ENCODE measurements around the gene FOXP1. TPM values are rescaled to one million over a fixed set of nuclear protein-coding genes. Genes with fewer than 3 reads are reported as not detected.
A peak's percentile ranks its signal among the peaks of the same experiment; 100 is the strongest.

Gene FOXP1
- total RNA-seq, 1 experiment from 2014 or later = 6.5 TPM

GRCh38 chr3:71154846-71155245 lies 428.7 kb downstream of the FOXP1 start:
- DNase-seq (ENCODE audit: low read depth, low spot score) = no peak
- in situ Hi-C loops (cut with HindIII; ENCODE audit: low pct_unique_long_range_greater_than_20kb, low sequenced_read_pairs) = no loop called here

- DNase-seq (ENCODE audit: low read depth, low spot score) = no peak
- in situ Hi-C loops (cut with HindIII; ENCODE audit: low pct_unique_long_range_greater_than_20kb, low sequenced_read_pairs) = no loop called here
Observed at GRCh38 chr3:71153713-71154112, 429.8 kb downstream of the FOXP1 start.

GRCh38 chr3:71152892-71153265 lies 430.6 kb downstream of the FOXP1 start:
- in situ Hi-C loops (cut with HindIII; ENCODE audit: low pct_unique_long_range_greater_than_20kb, low sequenced_read_pairs) = no loop called here

GRCh38 chr3:71152039-71152891 lies 431.3 kb downstream of the FOXP1 start:
- in situ Hi-C loops (cut with HindIII; ENCODE audit: low pct_unique_long_range_greater_than_20kb, low sequenced_read_pairs) = no loop called here
- no peak for DNase-seq (ENCODE audit: low read depth, low spot score)

More at GRCh38 chr3:71152892-71153265, 430.6 kb downstream of the FOXP1 start:
- no peak for DNase-seq (ENCODE audit: low read depth, low spot score)

GRCh38 chr3:71149959-71150954 lies 433.3 kb downstream of the FOXP1 start:
- no peak for DNase-seq (ENCODE audit: low read depth, low spot score)

GRCh38 chr3:71148455-71149060 lies 435.0 kb downstream of the FOXP1 start:
- DNase-seq (ENCODE audit: low read depth, low spot score) = no peak
- in situ Hi-C loops (cut with HindIII; ENCODE audit: low pct_unique_long_range_greater_than_20kb, low sequenced_read_pairs) = no loop called here

More at GRCh38 chr3:71149959-71150954, 433.3 kb downstream of the FOXP1 start:
- in situ Hi-C loops (cut with HindIII; ENCODE audit: low pct_unique_long_range_greater_than_20kb, low sequenced_read_pairs) = no loop called here

GRCh38 chr3:71146673-71147072 lies 436.9 kb downstream of the FOXP1 start:
- no peak for DNase-seq (ENCODE audit: low read depth, low spot score)
- in situ Hi-C loops (cut with HindIII; ENCODE audit: low pct_unique_long_range_greater_than_20kb, low sequenced_read_pairs) = no loop called here

- DNase-seq (ENCODE audit: low read depth, low spot score) = no peak
Observed at GRCh38 chr3:71145954-71146353, 437.6 kb downstream of the FOXP1 start.

GRCh38 chr3:71144525-71145253 lies 438.8 kb downstream of the FOXP1 start:
- no peak for DNase-seq (ENCODE audit: low read depth, low spot score)
- in situ Hi-C loops (cut with HindIII; ENCODE audit: low pct_unique_long_range_greater_than_20kb, low sequenced_read_pairs) = no loop called here

More at GRCh38 chr3:71145954-71146353, 437.6 kb downstream of the FOXP1 start:
- in situ Hi-C loops (cut with HindIII; ENCODE audit: low pct_unique_long_range_greater_than_20kb, low sequenced_read_pairs) = no loop called here

- in situ Hi-C loops (cut with HindIII; ENCODE audit: low pct_unique_long_range_greater_than_20kb, low sequenced_read_pairs) = no loop called here
- no peak for DNase-seq (ENCODE audit: low read depth, low spot score)
Observed at GRCh38 chr3:71143493-71143892, 440.0 kb downstream of the FOXP1 start.

GRCh38 chr3:71142441-71143161 lies 440.9 kb downstream of the FOXP1 start:
- in situ Hi-C loops (cut with HindIII; ENCODE audit: low pct_unique_long_range_greater_than_20kb, low sequenced_read_pairs) = no loop called here
- peak; percentile 32 for DNase-seq (ENCODE audit: low read depth, low spot score)

- in situ Hi-C loops (cut with HindIII; ENCODE audit: low pct_unique_long_range_greater_than_20kb, low sequenced_read_pairs) = no loop called here
- no peak for DNase-seq (ENCODE audit: low read depth, low spot score)
Observed at GRCh38 chr3:71140477-71140876, 443.1 kb downstream of the FOXP1 start.

- in situ Hi-C loops (cut with HindIII; ENCODE audit: low pct_unique_long_range_greater_than_20kb, low sequenced_read_pairs) = no loop called here
Observed at GRCh38 chr3:71139496-71139895, 444.0 kb downstream of the FOXP1 start.

GRCh38 chr3:71138410-71138809 lies 445.1 kb downstream of the FOXP1 start:
- DNase-seq (ENCODE audit: low read depth, low spot score) = no peak
- in situ Hi-C loops (cut with HindIII; ENCODE audit: low pct_unique_long_range_greater_than_20kb, low sequenced_read_pairs) = no loop called here

More at GRCh38 chr3:71139496-71139895, 444.0 kb downstream of the FOXP1 start:
- no peak for DNase-seq (ENCODE audit: low read depth, low spot score)

- in situ Hi-C loops (cut with HindIII; ENCODE audit: low pct_unique_long_range_greater_than_20kb, low sequenced_read_pairs) = no loop called here
Observed at GRCh38 chr3:71136276-71136675, 447.3 kb downstream of the FOXP1 start.

GRCh38 chr3:71135373-71136088 lies 448.0 kb downstream of the FOXP1 start:
- in situ Hi-C loops (cut with HindIII; ENCODE audit: low pct_unique_long_range_greater_than_20kb, low sequenced_read_pairs) = no loop called here
- no peak for DNase-seq (ENCODE audit: low read depth, low spot score)

More at GRCh38 chr3:71136276-71136675, 447.3 kb downstream of the FOXP1 start:
- DNase-seq (ENCODE audit: low read depth, low spot score) = no peak

All from SK-MEL-5 (cell line).